Ramos (cell line): ENCODE data around the gene PLS3.

Experiments used
- in situ Hi-C: fragments of 300-500 bp; cut with MboI; formaldehyde crosslinking; loops from one replicate; pipeline ENCODE4 v1.14.3; 2022; ENCODE audit warnings: low sequenced_read_pairs; ENCODE audit not compliant: unreplicated experiment

Gene PLS3

DNA sequence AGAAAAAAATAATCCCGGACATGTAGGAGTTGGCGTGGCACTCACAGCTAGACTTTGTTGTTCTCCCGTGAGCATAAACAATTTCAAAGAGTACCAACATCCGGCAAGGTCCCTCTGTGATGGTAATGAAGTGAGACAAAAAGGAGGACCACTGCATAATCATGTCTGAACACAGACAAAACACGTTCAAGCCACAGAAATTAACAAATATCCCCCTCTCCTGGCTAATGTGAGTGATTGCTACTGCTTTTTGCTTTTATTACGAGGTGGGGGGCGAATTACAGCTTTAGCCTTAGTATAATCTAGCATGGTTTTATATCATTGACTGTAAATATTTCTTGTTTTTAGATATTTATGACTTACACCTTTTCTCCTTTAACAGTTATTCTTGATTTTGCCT is 118.5 kb downstream of the PLS3 start:
- in situ Hi-C loops = no loop called here

GRCh38 chrX:115687595-115687994 is 126.6 kb downstream of the PLS3 start:
- in situ Hi-C loops = no loop called here

- in situ Hi-C loops = no loop called here
These were observed 129.0 kb downstream of the PLS3 start for GRCh38 chrX:115689931-115690330.

- in situ Hi-C loops = no loop called here
These were observed 129.7 kb downstream of the PLS3 start for GRCh38 chrX:115690511-115691216.

DNA sequence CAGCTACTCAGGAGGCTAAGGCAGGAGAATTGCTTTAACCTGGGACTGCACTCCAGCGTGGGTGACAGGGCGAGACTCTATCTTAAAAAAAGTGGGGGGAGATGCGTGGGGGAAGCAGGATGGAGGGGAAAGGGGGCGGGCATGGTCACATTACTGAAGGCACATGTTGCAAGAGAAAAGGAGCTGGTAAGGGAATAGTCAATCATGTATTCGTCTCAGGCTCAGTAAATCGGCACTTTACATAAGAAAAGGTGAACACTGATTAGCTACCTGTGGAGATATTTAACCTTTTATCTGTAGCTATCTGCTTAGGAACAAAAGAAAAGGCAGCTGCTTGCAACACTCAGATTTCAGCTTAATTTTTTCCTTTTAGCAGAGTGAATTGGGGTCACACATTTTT is 132.5 kb downstream of the PLS3 start:
- in situ Hi-C loops = no loop called here

DNA sequence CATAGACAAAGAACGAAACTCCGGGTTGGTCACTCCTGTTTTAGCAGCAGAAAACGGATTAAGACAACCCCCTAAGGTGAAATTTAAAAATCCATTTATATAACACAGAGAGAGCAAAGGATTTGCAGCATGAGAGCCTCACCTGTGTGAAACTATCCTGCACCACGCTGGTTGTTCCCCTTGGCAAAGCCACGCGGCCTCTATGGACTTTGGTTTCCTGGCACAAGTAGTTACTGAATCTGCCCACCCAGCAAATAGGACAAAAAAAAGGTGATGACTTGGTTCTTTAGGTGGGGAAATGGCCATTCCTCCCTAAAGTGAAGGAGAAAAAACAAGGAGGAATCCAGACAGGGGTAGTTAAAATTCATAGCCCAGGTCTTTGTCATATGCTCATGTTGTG is 133.1 kb downstream of the PLS3 start:
- in situ Hi-C loops = no loop called here

DNA sequence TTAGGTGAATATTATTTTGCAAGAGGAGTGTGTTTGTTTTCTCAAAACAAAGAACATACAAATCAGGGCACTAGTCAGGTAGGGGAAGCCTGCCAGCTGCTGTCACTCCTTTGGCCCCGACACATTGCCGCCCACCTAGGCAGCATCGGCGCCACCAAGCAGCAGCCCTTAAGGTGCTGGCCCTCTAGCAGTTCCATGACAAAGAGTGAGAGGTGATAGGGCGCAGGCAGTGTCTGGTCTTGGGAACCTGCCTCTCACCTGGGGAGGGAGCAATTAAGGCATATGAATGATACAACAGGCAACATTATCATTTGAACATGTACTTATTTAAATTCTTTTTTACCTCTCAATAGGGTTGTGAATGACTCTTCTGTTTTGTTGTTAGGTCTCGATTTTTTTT is 135.1 kb downstream of the PLS3 start:
- in situ Hi-C loops = no loop called here

- in situ Hi-C loops = no loop called here
These were observed 136.0 kb downstream of the PLS3 start for GRCh38 chrX:115696939-115697338.

DNA sequence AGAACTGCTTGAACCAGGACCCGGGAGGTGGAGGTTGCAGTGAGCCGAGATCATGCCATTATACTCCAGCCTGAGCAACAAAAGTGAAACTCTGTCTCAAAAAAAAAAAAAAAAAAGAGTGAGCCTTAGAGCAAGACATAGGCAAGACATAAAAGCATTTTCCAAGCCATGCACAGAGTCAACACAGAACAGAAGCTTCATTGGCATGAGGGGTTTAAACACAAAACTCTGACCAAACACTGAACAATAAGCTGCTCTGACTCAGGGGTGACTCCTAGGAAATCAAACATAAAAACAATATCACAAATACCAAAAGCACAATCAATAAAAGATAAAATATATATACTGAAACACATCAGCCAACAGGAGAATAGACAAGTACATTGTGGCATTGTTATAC is 136.8 kb downstream of the PLS3 start:
- in situ Hi-C loops = no loop called here
